Ovary (tissue), 3 donors: ENCODE results near the gene MGAT5.

Source experiments
- CTCF ChIP-seq, 3 donors: fragments of 450-650 bp in 2 of 3; fragments of 200-600 bp in 1 of 3; IDR thresholded peaks; one replicate each; pipeline versions ENCODE4 v1.5.1 to v1.8.0; 2016 to 2022; ENCODE audit warnings: antibody characterized with exemption in 3 of 3, mild to moderate bottlenecking in 1 of 3
- EP300 ChIP-seq: sonication (generic); formaldehyde crosslinking; IDR thresholded peaks from one replicate; pipeline ENCODE4 v1.6.1; 2017; ENCODE audit warnings: antibody characterized with exemption
- POLR2A ChIP-seq: fragments of 450-650 bp; IDR thresholded peaks from one replicate; pipeline ENCODE4 v1.6.1; 2017; ENCODE audit warnings: antibody characterized with exemption, mild to moderate bottlenecking, moderate library complexity
- donor health status: DM: no; HTN: no; CAD: no.

- no peak for TF ChIP-seq CTCF (IDR thresholded peaks at IDR 0.05)
- no peak for TF ChIP-seq EP300
- TF ChIP-seq POLR2A, result no peak
Observed at GRCh38 chr2:134420920-134421319, 167.0 kb downstream of the MGAT5 start.
